GM10266 (cell line): ENCODE data around the gene OLFM1.

Experiments used
- DNase-seq: peaks from one replicate; pipeline ENCODE4 v3.0.0; 2012; ENCODE audit errors: extremely low spot score
- TF ChIP-seq, protein P1 (sequence below): IDR thresholded peaks from 2 replicates; pipeline ENCODE4 v1.5.1; 2012; ENCODE audit warnings: mild to moderate bottlenecking, low read depth; ENCODE audit not compliant: control insufficient read depth, insufficient read depth; ENCODE audit errors: missing control alignments

The OLFM1 gene

GRCh38 chr9:135049460-135049859 lies 38.0 kb upstream of the OLFM1 start:
- TF ChIP-seq, protein P1, sequence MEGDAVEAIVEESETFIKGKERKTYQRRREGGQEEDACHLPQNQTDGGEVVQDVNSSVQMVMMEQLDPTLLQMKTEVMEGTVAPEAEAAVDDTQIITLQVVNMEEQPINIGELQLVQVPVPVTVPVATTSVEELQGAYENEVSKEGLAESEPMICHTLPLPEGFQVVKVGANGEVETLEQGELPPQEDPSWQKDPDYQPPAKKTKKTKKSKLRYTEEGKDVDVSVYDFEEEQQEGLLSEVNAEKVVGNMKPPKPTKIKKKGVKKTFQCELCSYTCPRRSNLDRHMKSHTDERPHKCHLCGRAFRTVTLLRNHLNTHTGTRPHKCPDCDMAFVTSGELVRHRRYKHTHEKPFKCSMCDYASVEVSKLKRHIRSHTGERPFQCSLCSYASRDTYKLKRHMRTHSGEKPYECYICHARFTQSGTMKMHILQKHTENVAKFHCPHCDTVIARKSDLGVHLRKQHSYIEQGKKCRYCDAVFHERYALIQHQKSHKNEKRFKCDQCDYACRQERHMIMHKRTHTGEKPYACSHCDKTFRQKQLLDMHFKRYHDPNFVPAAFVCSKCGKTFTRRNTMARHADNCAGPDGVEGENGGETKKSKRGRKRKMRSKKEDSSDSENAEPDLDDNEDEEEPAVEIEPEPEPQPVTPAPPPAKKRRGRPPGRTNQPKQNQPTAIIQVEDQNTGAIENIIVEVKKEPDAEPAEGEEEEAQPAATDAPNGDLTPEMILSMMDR = no peak
- no peak for DNase-seq

DNA sequence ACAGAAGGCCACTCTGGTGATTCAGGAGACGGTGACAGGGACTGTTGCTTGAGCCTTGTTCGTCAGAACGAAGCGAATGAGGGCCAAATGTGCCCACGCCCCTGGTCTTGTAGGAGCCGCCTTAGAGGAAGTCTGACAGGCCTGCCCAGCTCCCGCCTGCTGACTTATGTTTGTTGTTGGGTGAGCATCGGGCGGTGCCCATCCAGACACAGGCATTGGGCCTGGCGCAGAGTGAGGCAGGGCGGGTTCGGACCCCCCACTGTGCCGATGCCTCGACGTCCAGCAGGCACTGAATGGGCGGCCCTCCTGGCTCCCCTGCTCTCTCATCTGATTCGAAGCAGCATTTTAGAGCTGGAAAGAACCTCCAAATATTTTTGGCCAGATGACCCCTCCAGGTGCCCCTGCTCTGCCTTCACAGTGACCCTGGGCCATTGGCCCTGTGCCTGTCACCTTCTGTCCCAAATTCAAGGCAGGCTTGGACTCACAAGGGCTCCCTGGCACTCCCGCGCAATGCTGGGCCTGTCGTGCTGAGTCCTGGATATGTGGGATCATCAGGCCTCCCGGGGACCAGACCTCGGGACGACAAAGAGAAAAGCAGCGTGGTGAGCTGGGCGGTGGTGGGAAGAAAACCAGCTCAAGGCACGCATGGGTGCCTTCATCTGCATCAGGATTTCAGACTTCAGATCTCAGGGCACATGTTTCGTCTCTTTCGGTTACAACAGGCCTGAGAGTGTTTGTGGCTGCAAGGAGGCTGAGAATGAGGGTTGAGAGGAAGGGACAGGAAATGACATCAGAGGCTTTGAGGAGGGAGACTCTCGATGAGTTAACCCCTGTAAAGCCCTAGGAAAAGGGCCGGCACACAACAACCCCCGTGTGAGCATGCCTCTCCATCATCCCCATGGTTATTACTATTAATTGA lies 37.1 kb upstream of the OLFM1 start:
- TF ChIP-seq, protein P1 = no peak
- DNase-seq = no peak

DNA sequence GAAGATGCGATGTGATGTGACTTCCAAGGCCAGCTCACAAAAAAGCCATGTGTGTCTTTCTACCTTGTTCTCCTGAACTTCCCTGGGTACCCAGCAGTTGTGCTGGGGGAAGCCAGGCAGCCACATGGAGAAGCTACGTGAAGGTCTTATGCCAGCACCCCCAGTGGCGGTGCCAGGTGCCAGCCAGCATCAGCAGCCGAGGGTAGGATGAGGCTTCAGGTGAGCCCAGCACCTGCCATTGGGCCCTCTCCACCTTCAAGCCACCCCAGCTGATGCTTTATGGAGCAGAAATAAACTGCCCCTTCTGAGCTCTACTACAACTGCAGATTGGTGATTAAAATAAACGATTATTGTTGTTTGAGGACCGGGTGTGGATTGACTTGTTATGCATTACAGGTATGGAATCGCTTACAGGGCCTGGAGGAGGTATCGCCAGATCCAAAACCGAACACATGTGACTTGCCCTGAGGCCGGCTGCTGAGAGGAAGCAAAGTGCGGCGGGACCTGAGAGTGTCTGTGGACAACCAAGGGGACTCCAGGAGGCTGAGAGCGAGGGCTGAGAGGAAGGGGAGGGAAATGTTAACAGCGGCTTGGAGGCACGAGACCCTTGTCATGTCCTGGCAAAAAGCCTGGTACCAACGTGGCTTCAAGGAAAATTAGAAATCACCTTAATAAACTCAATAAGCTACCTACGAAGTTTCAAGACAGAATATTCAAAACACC lies 36.0 kb upstream of the OLFM1 start:
- TF ChIP-seq, protein P1 = no peak
- DNase-seq = no peak

DNA sequence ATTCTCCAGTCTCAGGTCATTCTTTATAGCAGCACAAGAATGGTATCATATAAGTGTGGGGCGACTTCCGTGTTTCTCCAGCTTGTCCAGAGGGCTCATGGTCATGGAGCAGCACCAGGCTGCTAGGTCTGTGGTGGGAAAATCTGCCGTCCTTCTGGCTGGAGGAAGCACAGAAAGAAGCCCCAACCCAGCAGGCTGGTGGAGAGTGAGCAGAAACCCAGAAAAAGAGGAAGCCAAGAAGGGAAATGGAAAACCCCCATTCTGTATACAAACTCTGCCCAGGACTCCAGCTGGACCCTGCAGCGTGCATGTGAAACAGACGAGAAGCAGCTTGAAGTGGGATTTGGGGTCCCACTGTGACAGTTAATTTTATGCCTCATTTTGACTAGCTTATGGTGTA lies 34.3 kb upstream of the OLFM1 start:
- TF ChIP-seq, protein P1 = no peak
- no peak for DNase-seq

GRCh38 chr9:135055181-135055580 lies 32.3 kb upstream of the OLFM1 start:
- DNase-seq = no peak
- TF ChIP-seq, protein P1 = no peak

DNA sequence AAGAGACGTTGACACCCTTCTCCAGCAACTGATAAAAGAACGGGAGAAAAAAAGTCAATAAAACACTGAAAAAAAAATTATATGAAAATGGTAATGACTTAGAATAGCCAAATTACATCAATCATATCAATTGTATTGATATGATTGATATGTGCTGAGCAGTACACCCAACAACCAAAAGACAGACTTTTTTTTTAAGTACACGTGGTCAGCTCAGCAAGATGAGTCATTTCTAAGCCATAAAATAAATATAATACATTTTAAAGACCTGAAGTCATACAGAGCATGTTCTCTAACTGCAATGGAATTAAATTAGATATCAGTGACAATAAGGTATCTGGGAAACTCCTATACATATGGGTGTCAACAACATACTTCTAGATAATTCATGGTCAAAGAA lies 30.9 kb upstream of the OLFM1 start:
- TF ChIP-seq, protein P1 = no peak
- no peak for DNase-seq

DNA sequence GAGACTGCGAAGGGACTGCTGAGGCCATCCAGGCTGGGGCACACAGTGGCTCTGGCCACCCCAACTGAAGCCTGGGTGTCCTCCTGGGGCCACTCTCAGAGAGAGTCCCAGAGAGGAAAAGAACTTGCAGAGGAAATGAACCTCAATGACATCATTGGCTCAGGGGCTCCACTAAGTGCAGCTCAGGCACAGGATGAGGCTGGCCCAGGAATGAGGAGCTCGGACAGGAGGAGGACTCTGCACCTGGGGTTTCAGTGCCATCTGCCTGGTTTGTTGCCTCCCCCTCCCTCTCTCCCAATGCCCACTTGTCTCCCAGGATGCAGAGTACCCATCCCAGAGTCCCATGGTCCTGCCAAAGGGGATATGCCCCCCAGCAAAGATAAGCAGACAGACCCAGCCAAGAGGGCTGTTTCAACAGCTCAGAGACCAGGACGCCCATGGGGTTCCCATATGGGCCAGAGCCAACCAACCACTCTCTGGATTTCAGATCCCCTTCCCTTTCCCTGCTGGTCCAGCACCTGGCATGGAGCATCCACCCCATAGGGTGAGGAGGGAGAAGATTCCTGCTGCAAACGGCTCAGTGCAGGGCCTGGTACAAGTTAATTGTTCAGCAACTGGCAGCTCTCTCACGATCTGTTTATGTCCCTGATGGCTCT lies 26.9 kb upstream of the OLFM1 start:
- TF ChIP-seq, protein P1 = no peak

More for the DNA sequence above, 26.9 kb upstream of the OLFM1 start:
- DNase-seq = no peak
